HL-60/S4 (cell line): Measurements from ENCODE around the gene MAGOH.

Experiments used
- in situ Hi-C: fragments of 300-500 bp; cut with MboI; formaldehyde crosslinking; loops from 2 replicates; pipeline ENCODE4 v1.14.3; 2022; ENCODE audit warnings: low sequenced_read_pairs

Gene MAGOH

GRCh38 chr1:53271446-53272090 is 33.2 kb upstream of the MAGOH start:
- in situ Hi-C loops: no loop called here

- in situ Hi-C loops: no loop called here
These were observed 32.6 kb upstream of the MAGOH start for GRCh38 chr1:53270873-53271272.

DNA sequence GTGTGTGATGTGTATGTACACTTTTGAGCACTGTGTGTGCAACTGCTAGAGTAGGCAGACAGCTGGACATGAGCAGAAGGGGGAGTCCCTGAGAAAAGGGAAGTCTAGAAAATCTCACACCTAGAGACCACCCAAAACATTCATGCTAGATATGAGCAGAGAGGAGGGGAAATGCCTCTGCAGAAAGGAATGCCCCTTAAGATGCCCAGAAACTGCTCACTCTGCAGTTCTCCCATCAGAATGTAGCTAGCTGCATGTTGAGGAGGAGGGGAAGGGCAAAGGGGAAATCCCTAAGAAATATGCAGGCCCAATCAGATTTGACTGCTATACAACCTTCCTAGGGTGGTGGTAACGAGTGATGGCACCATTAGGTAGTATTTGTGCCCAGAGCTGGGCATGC is 31.8 kb upstream of the MAGOH start:
- in situ Hi-C loops: no loop called here

DNA sequence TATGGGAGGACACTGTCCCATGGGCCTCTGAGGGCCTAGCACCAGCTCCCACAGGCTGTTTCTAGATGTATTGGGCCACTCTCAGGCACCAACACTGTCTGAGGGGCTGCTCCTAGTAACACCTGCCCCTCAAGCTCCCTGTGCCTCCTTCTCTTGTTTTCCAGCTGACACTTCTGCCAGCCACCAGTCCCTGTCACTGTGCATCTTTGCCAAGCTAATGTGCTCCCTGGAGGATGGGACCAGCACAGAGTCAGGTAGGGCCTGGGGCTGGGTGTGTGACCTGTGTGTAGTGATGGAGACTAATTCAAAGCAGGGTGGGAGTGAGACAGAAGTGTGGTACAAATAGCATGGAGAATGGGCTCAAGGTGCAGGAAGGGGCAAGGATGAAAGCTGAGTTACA is 29.4 kb upstream of the MAGOH start:
- in situ Hi-C loops: no loop called here

DNA sequence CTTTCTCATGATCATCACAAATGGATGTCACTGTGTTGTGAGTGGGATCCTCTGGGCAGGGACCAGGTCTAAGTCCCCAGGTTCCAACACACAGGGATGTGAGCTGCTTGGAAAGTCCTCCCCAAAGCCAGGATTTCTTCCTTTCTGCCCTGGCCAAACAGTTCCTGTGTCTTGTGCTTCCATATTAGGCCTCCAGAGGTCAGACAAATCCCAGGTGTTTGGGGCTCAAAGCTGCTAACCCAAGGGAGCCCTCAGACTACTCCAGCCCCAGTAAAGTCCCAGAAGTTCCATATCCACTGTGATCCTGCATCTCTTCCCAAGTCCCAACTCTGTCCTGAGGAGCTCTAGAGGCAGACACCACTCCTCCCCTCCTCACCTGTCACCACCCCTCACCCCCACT is 27.7 kb upstream of the MAGOH start:
- in situ Hi-C loops: no loop called here

GRCh38 chr1:53265581-53265980 is 27.3 kb upstream of the MAGOH start:
- in situ Hi-C loops: no loop called here

DNA sequence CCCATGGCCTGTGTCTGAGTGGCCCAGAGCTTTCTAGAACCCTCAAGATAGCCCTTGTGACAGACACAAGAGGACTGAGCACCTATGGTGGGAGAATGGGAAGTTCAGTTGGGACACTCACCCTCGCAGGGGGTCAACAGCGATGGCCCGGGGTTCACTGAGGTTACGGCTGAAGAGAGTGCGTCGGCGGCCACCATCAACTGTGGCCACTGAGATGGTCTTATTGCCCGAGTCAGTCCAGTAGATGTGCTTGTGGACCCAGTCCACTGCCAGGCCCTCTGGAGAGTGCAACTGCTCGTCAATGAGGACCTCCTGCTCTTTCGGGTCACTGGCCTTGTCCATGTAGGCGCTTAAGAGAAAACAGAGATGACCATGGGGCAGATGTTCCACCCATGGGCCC is 25.7 kb upstream of the MAGOH start:
- in situ Hi-C loops: no loop called here

DNA sequence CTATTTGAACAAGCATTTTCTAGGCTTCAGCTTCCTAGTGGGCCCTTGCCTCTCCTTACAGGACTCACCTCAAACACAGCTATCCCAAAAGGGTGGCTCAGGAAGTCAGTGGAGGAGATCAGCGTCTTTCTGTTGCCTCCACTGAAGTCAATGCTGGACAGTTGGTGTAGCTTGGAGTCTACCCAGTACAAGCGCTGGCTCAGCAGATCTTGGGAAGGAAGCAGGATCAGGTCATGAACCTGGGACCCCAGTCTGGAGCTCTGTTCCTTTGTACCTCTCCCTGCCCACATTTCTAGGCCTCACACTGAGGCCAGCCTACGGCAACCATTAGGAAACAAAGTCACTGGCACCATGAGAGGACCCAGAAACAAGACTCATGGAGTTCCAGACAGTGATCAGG is 23.7 kb upstream of the MAGOH start:
- in situ Hi-C loops: no loop called here

DNA sequence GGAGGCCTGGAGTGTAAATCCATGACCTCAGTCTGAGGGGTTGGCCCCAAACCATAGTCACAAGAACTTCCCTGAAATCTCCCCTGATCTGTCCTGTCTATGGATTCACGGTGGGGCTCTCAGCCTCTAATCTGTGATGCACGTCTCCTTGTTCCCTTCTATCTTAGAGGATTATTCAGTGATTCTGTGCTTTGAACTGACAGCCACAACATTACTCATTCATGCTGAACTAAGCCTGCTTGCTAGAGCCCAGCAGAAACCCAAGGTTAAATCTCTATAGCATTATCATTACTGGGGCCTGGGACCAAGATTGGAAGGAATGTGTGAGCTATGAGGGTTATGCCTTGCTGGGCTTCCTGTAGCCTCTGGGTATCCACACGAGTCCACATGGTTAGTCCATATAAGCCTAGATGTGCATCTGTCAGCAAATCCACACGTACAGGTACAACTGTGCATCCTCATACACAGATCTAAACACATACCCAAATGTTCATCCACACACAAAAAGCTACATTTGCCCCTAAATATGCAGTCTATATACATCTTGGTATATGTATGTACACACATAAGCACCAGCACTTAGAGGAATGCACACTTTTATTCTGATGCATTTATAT is 22.4 kb upstream of the MAGOH start:
- in situ Hi-C loops: no loop called here

GRCh38 chr1:53259932-53260331 is 21.6 kb upstream of the MAGOH start:
- in situ Hi-C loops: no loop called here

- in situ Hi-C loops: no loop called here
These were observed 19.9 kb upstream of the MAGOH start for GRCh38 chr1:53258216-53258615.

- in situ Hi-C loops: no loop called here
These were observed 19.2 kb upstream of the MAGOH start for GRCh38 chr1:53257454-53258081.

GRCh38 chr1:53256511-53257453 is 18.5 kb upstream of the MAGOH start:
- in situ Hi-C loops: no loop called here

GRCh38 chr1:53255031-53255430 is 16.7 kb upstream of the MAGOH start:
- in situ Hi-C loops: no loop called here

DNA sequence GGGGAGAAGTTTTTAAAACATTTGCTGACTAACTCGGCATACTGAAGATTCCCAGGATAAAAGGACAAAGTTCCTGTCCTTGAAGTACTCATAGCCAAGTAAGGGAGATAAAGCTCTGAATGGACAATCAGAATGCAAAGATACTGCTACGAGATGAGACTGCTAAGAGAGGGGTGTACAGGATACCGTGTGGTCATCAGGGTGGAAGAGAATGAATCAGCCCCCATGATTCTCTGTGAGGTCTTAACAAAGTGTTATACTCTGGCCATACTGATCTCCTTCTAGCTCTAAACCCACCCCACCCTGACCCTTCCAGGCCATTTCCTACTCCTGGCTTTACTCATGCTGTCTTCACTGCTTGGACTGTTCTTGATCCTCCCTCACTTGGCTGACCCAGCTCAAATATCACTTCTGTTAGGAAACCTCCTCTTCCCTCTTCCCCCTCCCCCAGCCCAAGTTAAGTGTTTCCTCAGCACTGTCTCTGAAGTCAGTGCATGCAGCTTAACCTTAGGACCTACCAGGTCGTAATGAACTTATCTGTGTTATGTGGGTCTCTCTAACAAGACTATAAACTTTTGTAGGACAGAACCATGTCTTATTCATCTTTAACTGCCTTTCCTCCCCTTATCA is 15.8 kb upstream of the MAGOH start:
- in situ Hi-C loops: no loop called here

DNA sequence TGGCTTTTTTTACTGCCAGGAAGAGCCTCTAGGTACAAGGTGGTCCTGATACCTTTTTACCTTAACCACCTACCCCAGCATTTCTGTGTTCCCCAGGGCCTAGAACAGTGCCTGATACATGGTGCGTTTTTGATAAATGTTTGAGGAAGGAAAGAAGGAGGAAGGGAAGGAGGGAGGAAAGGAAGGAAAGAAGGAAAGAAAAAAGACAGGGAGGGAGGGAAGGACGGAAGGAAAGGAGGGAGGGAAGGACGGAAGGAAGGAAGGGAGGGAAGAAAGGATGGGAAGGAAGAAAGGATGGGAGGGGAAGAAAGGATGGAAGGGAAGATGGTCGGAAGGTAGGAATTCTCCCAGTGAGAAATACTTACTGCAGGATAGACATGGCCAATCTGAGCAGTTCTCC is 12.0 kb upstream of the MAGOH start:
- in situ Hi-C loops: no loop called here

DNA sequence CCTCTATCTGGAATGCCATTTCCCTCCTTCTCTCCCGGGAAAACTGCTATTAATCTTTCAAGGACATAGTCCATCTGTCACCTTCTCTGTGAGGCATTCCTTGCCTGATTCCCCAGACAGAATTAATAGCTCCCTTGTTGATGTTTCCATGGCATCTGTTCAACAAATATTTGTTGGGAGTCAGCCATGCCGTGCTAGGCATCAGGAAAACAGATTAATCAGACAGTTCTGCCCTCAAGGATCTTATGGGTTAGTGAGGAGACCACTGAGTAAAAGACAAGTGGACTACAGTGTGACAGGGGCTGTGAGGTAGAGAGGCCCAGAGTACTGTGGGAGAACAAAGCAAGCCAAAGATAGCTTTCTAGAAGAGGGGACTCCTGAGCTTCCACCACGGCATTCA is 11.4 kb upstream of the MAGOH start:
- in situ Hi-C loops: no loop called here

- in situ Hi-C loops: no loop called here
These were observed 8.2 kb upstream of the MAGOH start for GRCh38 chr1:53246261-53247134.

- in situ Hi-C loops: no loop called here
These were observed 5.8 kb upstream of the MAGOH start for GRCh38 chr1:53244141-53244540.

DNA sequence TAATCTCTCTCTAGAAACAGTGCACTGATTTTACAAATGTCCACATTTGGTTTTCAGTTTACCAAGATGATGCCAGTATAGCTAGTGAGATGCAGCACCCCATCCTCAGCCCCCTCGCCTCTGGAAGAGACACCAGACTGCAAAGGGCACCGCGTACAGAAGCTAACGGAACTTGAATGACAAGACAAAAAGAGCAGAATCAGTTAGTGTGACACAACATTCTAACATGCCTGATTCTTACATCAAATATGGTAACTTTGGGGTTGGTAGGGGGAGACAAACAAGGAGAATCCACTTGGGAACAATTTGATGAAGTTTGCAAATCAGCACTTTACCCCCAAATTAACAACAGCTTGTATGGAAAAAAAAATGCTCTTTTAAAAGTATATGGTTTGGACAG is 4.1 kb upstream of the MAGOH start:
- in situ Hi-C loops: no loop called here
